Measurements from ENCODE around the gene CADM2.

CADM2 gene

DNA sequence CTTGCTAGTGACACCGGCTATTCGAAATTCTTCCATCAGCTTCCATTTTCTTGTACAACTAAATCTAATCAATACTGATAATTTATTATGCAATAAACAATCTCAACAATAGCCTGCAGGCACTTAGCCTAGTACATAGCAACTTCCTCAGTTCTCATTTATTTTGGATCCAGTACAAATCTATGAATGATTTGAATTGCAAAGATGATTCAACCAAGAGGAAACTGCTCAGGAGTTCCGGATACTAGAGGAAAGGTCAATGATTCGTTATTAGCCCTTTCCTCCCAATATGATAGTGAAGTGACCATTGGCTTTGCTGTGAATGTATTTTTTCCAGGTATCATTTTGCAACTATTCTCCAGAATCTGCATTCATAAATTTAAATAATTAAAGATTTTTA is 827.0 kb downstream of the CADM2 start:
- TF ChIP-seq GATA1 (IDR thresholded peaks at IDR 0.05; ENCODE audit: low read depth, low read length) (no peak), POLR2A (IDR thresholded peaks at IDR 0.05; ENCODE audit: low read length) (no peak)
- DNase-seq = no peak

DNA sequence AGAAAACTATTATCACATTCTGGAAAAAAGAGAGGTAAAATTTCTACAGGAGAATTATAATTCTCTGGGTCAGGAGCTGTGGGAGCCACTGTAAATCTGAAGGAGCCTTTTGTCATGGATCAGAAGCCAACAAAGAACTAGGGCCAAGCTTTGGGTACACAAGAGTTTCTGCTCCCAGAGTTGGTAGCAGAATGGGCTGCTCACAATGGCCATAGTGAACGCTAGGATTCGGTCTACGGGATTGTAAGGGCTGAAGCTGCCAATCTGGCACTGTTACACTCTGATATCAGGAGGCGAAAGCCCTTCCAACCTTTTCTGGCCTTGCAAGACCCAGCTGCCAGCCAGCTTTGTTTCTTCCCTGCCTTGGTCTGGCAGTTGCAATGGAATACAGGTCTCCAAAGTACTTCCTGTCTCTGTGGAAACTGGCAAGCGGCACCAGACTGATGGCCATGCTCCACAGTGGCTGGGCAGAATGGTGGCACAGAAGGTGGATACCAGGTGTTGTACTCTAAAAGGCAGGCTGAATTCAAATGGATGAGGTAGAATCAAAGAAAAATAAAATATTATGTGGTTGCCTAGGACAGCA is 831.7 kb downstream of the CADM2 start:
- no peak for DNase-seq
- TF ChIP-seq POLR2A (IDR thresholded peaks at IDR 0.05; ENCODE audit: low read length) (no peak), GATA1 (IDR thresholded peaks at IDR 0.05; ENCODE audit: low read depth, low read length) (no peak)

DNA sequence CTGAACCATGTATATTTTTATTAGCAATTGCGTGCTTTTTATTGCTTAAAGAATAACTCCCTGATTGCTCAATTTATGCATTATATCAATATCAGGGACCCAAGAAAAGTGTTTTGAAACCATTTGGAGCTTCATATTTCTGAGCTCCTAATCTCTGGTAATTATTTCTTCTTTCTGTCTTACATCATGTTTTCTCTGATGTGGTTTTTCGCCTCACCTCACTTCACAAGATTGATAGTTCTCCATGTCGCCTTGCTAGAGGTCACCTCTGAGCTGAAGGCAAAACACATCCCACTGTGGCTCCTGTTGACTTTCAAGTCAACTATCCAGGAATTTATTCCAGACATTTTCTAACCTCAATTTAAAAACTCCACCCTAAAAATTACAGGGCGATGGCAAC is 837.4 kb downstream of the CADM2 start:
- TF ChIP-seq POLR2A (IDR thresholded peaks at IDR 0.05; ENCODE audit: low read length) (no peak), GATA1 (IDR thresholded peaks at IDR 0.05; ENCODE audit: low read depth, low read length) (no peak)
- no peak for DNase-seq

DNA sequence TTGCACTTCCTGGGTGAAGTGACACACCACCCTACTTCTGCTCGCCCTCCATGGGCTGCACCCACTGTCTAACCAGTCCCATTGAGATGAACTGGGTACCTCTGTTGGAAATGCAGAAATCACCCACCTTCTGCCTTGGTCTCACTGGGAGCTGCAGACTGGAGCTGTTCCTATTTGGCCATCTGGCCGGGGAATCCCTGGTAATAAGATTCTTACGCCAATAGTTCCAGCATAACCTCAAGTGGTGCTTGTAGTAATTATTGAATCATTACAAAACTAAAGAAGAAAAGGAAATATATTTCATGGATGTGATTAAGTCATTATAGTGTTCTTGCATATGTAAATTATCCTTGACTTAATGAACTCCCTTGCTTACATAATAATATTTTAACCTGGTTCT is 841.9 kb downstream of the CADM2 start:
- TF ChIP-seq POLR2A (IDR thresholded peaks at IDR 0.05; ENCODE audit: low read length) (no peak), GATA1 (IDR thresholded peaks at IDR 0.05; ENCODE audit: low read depth, low read length) (no peak)
- DNase-seq = no peak

DNA sequence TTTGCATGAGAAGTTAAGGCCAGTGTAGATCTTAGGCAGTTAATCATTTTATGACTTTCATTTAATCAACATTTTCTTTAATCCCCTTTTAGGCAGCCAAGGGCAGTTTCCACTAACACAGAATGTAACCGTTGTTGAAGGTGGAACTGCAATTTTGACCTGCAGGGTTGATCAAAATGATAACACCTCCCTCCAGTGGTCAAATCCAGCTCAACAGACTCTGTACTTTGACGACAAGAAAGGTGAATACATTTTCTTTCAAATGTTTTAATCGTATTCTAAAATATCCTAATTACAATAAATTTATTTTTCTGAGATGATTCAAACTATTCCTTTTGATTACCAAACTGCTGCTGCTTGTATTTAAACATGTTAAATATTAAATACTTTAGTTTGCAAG is 843.2 kb downstream of the CADM2 start:
- no peak for DNase-seq
- TF ChIP-seq POLR2A (IDR thresholded peaks at IDR 0.05; ENCODE audit: low read length) (no peak), GATA1 (IDR thresholded peaks at IDR 0.05; ENCODE audit: low read depth, low read length) (no peak)

DNA sequence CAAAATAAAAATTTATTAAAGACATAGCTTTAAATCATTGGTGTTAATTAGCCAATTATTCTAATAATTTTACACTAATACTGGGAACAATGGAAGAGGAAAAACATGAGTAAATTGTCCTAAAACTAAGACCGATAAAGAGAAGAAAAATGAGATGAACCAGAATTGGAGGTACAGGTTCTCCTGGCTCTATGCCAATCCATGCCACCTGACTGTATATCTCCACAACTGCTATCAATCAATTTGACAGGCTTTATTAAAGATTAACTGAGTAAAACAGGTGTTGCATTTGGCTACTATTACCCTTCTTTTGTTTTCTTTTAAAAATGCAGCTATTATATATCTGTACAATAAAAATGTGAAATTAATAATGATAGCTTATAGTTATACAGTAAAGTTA is 850.0 kb downstream of the CADM2 start:
- TF ChIP-seq GATA1 (IDR thresholded peaks at IDR 0.05; ENCODE audit: low read depth, low read length) (no peak), POLR2A (IDR thresholded peaks at IDR 0.05; ENCODE audit: low read length) (no peak)
- DNase-seq = no peak

DNA sequence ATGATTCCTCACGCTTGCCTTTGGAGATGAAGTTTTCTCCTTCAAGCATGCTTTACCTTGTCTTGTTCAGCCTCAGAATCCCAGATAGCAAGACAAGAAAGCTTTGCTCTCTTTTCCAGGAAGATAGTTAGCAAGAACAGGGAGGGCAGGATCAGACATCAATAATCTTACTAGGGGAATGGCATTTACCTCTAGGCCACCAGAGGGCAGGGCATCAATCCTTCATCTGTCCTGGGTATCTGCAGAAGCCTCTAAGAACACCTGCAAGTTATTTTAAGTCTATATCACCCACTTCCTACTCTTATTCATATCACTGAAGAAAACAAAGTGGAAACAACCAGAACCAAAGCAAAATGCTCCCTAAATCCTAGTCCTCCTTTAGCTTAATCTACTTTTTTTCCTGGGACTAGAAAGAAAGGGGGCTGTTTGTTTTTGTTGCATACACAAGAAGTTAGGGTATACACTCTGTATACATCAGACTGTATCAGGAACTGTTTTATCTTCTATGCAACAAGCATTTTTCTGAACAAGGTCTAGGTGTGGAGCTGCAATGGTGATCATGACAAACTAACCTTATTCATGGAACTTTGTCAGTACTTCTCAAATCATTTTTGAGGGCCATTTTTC is 862.5 kb downstream of the CADM2 start:
- TF ChIP-seq POLR2A (IDR thresholded peaks at IDR 0.05; ENCODE audit: low read length) = no peak
- no peak for TF ChIP-seq GATA1 (IDR thresholded peaks at IDR 0.05; ENCODE audit: low read depth, low read length)
- DNase-seq = peak; percentile 5 to 29

DNA sequence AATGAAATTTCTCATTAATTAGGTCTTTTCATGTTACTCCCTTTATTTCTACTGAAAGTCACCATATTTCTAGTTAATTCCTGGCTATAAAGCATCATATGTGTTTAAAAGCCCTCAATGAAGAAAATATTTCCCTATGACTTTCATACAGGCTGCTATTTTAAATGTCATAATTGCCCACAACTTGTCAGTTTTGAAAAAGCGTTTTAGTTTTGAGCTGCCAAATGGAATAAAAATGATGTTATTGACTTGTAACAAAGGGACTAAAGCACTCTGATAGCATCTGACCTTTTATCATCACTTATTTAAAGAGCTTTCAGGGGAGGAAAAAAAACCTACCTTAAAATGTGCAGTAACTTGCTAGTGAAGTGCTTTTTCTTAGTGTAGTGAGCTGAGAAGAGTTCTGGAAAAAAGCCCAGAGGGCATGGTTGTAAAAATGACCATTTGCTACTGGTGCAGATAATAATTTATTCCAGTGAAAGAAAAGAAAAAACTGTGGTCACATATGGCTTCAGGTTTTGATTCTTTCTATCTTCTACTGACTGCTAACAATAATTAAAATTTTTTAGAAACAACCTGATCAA is 877.2 kb downstream of the CADM2 start:
- TF ChIP-seq POLR2A (IDR thresholded peaks at IDR 0.05; ENCODE audit: low read length) = no peak
- TF ChIP-seq GATA1 (IDR thresholded peaks at IDR 0.05; ENCODE audit: low read depth, low read length) = no peak
- DNase-seq = no peak

DNA sequence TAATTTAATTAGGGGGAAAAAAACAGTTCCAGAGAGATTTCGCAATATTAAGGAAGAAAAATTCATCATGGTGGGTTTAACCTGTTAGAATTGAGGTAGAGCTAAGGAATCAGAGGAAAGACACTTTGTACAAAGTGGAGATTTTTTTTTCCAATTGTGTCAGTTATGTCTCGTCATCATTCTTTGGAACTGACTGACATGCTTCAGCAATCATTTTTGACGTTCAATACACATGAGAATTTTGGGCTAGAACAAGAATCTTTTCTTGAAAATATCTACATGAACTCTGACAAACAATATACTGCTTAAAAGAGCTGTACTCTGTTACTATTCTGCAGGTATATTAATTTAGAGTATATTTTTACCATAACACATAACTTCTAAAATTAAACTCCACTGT is 878.6 kb downstream of the CADM2 start:
- TF ChIP-seq GATA1 (IDR thresholded peaks at IDR 0.05; ENCODE audit: low read depth, low read length) (no peak), POLR2A (IDR thresholded peaks at IDR 0.05; ENCODE audit: low read length) (no peak)
- no peak for DNase-seq

DNA sequence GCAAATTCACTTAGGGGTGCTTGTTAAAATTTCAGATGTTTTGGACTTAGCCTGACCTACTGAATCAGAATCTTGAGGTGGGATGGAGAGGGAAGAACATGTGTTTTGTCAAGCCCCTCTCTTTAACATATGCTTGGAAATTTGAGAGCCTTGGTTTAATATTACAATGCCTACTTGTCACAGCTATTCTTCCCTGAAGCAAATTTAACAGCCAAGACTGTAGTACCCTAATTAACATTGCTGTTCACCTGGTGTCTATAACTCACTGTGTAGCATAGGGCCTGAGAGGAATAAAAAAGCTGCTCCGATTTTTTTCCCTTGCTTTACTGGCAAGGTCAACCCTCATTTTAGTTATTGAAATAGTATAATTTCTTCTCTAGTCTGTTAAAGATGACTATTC is 880.1 kb downstream of the CADM2 start:
- TF ChIP-seq GATA1 (IDR thresholded peaks at IDR 0.05; ENCODE audit: low read depth, low read length) (no peak), POLR2A (IDR thresholded peaks at IDR 0.05; ENCODE audit: low read length) (no peak)
- DNase-seq = no peak

DNA sequence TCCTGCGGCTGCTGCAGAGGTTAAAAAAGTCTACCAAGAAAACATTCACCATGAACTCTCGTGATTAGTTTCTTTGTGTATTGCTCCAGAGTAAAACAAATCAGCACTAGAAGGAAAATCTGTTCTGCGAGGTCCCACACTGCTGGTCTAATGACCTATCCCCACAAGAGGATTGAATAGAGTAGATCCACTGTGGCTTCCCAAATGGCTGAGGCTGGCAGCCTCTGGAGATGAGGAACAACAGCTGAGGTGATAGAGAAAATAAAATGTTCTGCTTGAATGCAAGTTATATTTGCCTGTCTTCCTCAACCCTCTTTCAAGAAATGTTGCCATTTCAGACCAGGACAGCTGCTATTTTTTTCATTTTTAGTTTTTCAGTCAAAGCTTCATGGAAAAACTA is 883.3 kb downstream of the CADM2 start:
- DNase-seq = no peak
- TF ChIP-seq GATA1 (IDR thresholded peaks at IDR 0.05; ENCODE audit: low read depth, low read length) = no peak

DNA sequence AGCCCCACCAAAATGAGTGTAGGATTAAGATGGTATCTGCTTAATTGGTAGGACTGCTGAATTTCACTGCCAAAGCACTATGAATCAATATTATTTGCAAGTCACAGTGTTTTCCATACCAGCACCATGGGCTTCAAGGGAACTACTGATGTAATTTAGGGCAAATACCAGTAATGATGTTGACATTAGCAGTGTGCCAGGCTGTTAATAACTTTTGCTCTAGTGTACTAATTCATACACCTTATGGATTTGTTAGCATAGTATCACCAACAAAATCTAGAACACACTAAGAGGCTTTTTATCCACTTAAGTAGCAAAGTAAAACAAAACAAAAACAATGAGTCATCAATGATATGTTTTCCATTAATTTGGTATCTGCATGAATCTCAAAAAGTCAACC is 888.2 kb downstream of the CADM2 start:
- TF ChIP-seq GATA1 (IDR thresholded peaks at IDR 0.05; ENCODE audit: low read depth, low read length) (no peak), POLR2A (IDR thresholded peaks at IDR 0.05; ENCODE audit: low read length) (no peak)
- DNase-seq = no peak

DNA sequence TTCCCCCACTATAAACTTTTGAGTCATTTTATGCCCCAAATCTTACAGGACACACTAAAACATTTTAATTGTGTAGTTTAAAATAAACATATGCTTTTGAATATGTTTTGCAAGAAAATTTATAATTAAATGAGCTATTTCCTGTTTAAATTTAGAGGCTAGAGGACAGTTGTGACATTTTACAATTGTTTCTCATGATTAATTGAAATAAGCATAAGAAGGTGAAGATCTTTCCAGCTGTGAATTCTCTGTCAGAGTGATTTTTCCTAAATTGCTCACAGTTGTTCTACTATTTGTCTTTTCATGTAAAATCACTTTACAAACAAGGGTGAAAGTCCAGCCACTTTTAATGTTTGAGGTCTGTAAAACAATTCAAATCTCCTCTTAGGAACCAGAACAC is 892.3 kb downstream of the CADM2 start:
- TF ChIP-seq POLR2A (IDR thresholded peaks at IDR 0.05; ENCODE audit: low read length) = no peak
- TF ChIP-seq GATA1 (IDR thresholded peaks at IDR 0.05; ENCODE audit: low read depth, low read length) = no peak
- no peak for DNase-seq

DNA sequence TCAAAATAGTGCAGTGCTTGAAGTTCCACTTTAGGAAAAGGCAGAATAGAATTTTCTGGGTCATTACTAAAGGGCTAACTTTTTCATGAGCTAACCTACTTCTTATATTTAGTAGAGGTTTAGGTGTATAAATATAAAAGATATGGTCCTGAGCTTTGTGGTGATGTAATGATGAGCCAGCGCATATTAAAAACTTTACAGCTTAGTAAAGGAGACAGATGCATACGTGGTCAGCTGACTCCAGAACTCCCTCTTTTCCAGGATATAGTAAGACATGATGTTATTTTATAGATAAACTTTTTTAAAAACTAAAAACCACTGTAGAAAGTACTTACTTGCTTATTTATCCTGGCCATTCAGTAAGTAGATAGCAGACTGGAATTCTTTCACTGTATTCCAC is 895.0 kb downstream of the CADM2 start:
- TF ChIP-seq GATA1 (IDR thresholded peaks at IDR 0.05; ENCODE audit: low read depth, low read length) (no peak), POLR2A (IDR thresholded peaks at IDR 0.05; ENCODE audit: low read length) (no peak)
- DNase-seq = no peak

DNA sequence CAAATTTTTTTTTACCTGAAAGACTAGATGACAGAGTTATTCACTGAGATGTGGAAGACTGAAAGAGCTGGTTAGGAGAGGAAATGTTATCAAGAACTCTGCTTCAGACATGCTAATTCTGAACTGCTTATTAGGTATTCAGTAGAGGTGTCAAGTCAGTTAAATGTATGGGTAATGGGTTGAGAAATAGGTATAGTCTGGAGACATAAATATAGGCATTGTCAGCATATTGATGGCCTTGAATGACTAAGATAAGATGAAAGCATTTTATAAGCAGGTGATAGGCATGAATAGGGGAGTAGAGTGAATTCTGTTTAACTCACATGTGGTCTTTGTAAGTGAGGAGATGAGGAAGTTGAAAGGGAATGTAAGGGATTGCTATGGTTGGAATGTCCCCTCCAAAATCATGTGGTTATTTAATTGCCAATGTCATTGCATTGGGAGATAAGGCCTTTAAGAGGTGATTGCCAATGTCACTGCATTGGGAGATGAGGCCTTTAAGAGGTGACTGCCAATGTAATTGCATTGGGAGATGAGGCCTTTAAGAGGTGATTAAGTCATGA is 904.2 kb downstream of the CADM2 start:
- DNase-seq = no peak
- TF ChIP-seq POLR2A (IDR thresholded peaks at IDR 0.05; ENCODE audit: low read length) (no peak), GATA1 (IDR thresholded peaks at IDR 0.05; ENCODE audit: low read depth, low read length) (no peak)

Data from erythroblast (primary cell).